SK-MEL-5 (cell line): ENCODE results near the gene KDM3B. TPM values are rescaled to one million over a fixed set of nuclear protein-coding genes. Genes with fewer than 3 reads are reported as not detected.
"Not testable (repeated sequence)": the region's sequence is repeated elsewhere in the genome, so short reads cannot be mapped to it uniquely, and the experiment has no call there.

Experiments used
- DNase-seq: peaks from one replicate; pipeline ENCODE4 v3.0.0-alpha.2; 2016; ENCODE audit warnings: low read depth, low spot score
- in situ Hi-C: cut with HindIII; loops from 2 replicates; pipeline ENCODE4 v1.10.0; 2016; ENCODE audit warnings: low sequenced_read_pairs, high pct_unique_total_duplicates, low pct_unique_long_range_greater_than_20kb
- polyA plus RNA-seq, 2 experiments: library from polyadenylated mRNA; depleted of rRNA; stranded (reverse); fragments of >200 nt; gene quantifications; 2 replicates each; pipeline ENCODE4 v1.2.3, GENCODE V29; 2015
- total RNA-seq: library from RNA; depleted of rRNA; stranded (reverse); fragments of >200 nt; shearing (Covaris generic); gene quantifications from 2 replicates; pipeline ENCODE4 v1.2.3, GENCODE V29; 2014; rRNA removed

Gene KDM3B, protein sequence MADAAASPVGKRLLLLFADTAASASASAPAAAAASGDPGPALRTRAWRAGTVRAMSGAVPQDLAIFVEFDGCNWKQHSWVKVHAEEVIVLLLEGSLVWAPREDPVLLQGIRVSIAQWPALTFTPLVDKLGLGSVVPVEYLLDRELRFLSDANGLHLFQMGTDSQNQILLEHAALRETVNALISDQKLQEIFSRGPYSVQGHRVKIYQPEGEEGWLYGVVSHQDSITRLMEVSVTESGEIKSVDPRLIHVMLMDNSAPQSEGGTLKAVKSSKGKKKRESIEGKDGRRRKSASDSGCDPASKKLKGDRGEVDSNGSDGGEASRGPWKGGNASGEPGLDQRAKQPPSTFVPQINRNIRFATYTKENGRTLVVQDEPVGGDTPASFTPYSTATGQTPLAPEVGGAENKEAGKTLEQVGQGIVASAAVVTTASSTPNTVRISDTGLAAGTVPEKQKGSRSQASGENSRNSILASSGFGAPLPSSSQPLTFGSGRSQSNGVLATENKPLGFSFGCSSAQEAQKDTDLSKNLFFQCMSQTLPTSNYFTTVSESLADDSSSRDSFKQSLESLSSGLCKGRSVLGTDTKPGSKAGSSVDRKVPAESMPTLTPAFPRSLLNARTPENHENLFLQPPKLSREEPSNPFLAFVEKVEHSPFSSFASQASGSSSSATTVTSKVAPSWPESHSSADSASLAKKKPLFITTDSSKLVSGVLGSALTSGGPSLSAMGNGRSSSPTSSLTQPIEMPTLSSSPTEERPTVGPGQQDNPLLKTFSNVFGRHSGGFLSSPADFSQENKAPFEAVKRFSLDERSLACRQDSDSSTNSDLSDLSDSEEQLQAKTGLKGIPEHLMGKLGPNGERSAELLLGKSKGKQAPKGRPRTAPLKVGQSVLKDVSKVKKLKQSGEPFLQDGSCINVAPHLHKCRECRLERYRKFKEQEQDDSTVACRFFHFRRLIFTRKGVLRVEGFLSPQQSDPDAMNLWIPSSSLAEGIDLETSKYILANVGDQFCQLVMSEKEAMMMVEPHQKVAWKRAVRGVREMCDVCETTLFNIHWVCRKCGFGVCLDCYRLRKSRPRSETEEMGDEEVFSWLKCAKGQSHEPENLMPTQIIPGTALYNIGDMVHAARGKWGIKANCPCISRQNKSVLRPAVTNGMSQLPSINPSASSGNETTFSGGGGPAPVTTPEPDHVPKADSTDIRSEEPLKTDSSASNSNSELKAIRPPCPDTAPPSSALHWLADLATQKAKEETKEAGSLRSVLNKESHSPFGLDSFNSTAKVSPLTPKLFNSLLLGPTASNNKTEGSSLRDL (N-terminal part only)
- total RNA-seq = 42.9 and 44.3 TPM in 2 replicates
- 34.3 and 44.0 TPM in 2 replicates for polyA plus RNA-seq (2015; cell fraction: cytosol; rRNA removed)
- polyA plus RNA-seq (2015; cell fraction: nucleus; rRNA removed) = 42.1 and 50.2 TPM in 2 replicates

DNA sequence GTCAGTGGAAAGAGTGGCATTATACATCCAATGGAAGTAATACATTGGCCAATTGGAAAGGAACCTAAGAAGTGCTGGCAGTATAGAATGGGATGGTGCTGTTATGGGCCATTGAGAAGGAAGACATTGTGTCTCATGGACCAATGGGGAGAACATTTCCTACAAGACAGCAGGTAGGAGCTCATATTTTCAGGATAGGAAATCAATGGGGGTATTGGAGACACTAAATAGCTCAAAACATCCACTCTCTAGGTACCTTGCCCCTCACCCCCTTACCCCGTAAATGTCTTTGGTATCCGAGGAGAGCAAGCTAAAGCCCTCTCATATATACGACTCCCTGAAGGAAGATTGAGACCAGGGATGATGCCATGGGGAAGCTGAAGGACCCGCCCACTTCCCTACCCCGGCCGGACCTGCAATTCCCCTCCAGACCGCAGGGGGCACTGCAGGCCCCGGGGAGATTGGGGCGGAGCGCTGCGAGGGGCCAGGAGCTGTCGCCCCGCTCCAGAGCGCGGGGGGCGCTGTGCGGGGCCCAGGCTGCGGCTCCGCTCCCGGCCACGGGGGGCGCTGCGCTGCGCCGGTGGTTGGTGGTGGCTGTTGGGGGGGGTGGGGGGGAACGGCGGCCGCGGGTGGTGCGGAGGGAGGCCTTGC is at the start of gene KDM3B:
Gene KDM3B, plus strand, starts transcription at position 615 of the 651 bp plus-strand sequence. CDS start 111 bp downstream, outside the sequence.
- in situ Hi-C loops = no loop called here
- DNase-seq = peak; percentile 85

DNA sequence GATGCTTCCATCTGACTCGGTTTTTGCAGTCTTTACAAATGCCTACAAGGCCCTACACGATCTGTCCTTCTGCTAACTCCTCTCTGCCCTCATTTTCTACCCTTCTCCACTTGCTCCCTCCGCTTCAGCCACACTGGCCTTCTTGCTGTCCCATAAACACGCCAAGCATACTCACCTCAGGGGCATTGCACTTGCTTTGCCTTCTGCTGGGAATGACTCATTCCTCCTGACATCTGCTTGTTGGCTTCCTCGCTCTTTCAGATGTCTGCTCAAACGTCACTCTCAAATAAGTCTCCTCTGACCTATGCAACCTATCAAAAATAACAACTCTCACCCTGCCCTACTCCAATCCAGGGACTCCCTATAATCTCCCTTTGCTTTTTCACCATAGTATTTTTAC is 49.1 kb upstream of the KDM3B start:
- in situ Hi-C loops = no loop called here
- DNase-seq = peak; percentile 13

DNA sequence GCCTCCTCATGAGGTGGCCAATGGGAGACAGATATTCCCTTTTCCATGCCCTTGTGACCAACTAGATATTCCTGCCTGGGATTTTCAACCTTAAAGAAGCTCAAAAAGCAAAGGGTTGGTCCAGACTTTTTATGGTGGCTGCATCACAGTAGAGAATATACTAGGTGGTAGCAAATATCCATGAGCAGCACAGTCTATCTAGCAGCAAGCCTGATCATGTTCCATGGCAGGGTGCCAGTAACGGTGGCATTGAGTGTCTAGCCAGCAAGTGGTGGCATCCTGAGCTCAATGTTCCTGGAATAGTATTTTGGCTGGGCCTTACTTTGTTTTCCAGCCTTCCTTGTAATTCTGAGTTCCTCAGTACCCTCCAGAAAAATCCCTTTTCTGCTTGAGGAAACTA is 46.7 kb upstream of the KDM3B start:
- in situ Hi-C loops = no loop called here
- DNase-seq = no peak

DNA sequence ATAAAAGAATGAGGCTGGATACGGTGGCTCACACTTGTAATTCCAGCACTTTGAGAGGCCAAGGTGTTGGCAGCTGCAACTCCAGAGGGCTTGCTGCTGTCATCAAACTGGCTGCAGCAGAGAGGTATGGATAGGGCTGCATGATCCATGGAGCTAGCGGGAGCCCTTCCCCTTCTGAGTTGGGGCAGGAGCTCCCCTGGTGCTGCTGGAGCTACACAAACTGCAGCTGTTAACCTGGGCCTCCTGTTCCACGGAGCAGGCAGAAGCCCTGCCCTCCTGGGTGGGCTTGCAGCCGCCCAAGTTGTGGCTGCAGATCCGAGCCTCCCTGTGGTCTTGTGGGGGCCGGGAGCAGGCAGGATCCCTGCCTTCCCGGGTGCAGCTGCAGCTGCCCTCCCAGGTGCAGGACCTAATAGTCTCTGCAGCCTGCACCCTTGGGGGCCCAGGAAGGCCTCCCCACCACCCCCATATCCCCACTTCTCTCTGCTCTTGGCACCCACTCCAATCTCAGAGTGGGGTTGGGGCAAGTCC is 36.7 kb upstream of the KDM3B start:
- in situ Hi-C loops = no loop called here
- no peak for DNase-seq

DNA sequence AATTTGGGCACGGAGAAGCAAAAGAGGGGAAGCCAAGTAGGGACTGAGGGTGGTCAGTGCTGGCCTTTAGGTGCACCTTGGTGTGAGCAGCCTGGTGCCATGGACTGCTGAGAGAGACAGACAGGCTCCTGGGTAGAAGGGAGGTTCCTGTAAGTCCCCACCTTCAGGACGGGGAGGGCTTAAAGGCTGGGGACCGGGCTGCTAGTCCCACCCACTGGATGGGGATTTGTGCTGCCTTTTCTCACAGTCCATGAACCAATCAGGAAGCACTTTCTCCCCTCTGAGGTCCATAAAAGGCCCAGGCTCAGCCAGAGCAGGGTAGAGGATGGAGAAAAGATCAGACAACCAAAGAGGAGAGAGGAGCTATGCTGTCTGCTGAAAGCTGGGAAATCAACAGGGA is 36.1 kb upstream of the KDM3B start:
- in situ Hi-C loops = no loop called here
- DNase-seq = peak; percentile 20

DNA sequence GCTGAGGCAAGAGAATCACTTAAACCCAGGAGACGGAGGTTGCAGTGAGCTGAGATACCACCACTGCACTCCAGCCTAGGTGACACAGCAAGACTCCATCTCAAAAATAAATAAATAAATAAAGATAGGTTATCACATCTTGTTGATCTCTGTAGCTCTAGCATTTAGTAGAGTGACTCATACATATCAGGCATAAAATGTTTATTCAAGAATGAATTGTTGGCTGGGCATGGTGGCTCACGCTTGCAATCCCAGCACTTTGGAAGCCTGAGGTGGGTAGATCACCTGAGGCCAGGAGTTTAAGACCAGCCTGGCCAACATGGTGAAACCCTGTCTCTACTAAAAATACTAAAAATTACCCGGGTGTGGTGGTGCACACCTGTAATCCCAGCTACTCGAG is 34.3 kb upstream of the KDM3B start:
- DNase-seq, in situ Hi-C loops: not testable (repeated sequence)

DNA sequence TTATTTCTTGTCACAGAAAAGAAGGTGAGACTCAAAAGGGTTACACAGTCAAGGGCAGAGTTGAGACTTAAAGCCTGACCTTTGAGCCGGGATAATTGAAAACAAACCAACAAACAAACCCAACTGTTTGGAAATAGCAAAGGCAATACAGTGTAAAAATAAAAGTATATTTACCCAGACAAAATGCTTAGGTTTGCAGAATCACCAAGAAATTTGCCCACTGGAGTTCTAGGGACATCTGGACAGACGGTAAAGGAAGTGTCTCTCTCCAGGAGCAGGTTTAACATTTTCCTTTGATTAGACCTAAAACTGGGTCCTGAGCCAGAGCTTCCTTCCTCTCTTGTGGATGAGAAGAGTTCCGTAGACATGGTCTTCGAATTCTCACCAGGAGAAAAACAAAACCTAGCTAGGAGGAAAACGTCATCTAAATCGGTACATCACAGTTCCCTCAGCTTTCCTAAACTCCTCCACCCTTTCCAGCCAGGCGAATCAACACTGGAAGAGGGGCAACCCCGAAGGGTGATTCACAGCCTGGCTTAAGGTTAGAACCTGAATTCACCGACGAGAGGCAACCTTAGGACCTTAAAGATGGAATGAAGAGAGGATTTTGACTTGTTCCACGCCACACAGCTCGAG is 21.6 kb upstream of the KDM3B start:
- in situ Hi-C loops = no loop called here
- DNase-seq = no peak

DNA sequence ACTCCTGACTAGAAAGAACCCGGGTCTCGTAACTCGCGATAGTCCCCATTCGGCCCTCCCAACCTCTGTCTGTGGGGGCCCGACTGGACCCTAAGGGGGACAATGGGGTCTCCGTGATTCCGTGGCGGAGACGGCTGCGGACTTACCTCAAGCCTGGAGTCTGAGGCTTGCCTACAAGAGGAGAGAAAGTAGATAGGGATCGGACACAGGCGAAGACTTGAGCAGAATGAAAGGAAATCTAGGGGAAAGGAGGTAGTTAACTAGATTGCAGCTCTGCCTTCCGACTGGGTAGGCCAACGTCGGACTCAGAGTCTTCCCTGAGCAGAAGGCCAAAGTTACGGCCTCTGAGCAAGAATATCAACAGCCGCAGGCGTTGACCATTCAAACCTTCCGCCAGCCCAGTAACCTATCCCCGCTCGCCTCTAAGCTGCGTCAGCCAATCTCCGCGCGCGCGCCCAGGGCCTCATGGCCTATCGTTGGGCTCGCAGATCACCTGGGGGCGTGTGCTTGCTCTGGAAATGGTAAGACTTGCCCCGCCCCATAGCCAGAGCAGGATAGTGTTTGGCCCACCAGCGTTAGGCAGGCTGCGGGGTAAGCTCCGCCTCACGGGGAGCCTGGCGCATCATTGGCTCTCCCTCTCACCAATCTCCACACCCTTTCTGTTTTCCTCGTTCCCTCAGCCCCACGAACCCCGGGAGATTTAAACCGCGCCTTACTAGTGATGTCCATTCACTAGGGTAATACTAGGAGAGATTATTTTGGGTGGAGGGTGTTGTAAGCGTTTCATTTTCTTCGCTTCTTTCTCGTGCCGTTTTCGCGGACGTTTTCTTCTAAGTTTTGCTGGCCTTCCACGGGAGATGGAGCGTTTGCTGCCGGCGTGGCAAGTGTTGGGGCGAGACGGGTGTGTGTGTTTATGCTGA is 20.8 kb upstream of the KDM3B start, which contains the start of gene CDC25C:
Gene CDC25C, minus strand, starts transcription at position 356 of the 920 bp plus-strand sequence. CDS start 624 bp downstream, outside the sequence.
- peak; percentile 99 for DNase-seq
- in situ Hi-C loops = no loop called here

DNA sequence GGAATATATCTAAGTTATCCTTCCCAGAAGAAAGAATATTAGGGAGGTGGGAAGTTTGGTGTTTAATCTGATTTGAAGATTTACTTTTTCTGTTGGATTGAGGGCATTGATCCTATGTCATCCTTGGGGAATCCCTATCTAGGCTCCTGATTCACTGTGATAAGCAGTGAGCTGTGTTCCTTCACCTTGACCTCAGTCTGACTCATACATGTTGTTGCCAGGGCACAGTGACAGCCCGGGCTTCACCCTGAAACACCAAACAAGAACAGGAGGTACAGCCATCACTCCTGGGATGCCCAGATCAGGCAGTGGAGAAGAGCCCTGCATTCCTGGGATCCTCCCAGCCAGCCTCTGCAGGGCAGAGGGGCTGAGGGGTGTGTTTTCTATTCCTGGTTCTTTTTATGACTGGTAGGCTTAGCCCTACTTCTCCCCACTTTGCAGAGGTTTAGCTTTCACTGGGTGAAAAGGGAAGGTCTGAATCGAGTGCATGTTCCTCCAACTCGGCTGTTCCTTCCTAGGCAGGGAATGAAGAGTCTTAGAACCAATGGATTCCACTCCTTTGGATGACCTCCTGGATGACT is 17.5 kb upstream of the KDM3B start:
- DNase-seq = no peak
- in situ Hi-C loops = no loop called here

DNA sequence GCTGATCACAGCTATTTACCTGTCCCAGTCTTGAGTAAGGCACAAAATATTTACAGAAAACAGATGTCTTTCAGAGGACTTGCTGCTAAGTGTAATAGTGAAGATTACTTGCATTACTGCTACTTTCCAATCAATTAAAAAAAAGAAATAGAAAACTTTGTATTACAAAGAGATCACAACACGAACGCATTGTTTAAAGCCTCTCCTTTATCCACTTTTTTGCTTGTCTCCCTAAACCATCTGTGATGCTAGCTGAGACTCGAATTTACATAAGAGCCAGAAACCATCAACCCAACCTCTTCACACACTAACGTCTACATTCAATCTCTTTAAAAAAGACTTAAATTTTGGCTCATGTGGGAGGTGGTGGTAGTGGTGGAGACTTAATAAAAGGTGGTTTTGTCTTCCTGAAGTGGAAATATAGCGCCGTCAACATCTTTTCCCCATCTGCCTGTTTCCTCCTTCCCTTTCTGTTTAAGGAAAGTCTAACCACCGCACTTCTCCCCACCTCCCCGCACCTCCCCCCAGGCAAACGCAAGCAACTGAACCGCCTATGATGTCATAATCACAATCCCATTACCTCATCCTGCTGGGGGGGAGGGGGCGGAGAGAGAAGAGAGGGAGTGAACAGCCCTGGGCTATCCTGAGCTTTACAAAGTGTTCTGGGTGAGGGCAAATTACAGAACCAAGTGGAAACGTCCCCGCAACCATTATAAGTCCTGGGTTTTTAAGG is 15.4 kb upstream of the KDM3B start:
- in situ Hi-C loops = no loop called here
- no peak for DNase-seq

DNA sequence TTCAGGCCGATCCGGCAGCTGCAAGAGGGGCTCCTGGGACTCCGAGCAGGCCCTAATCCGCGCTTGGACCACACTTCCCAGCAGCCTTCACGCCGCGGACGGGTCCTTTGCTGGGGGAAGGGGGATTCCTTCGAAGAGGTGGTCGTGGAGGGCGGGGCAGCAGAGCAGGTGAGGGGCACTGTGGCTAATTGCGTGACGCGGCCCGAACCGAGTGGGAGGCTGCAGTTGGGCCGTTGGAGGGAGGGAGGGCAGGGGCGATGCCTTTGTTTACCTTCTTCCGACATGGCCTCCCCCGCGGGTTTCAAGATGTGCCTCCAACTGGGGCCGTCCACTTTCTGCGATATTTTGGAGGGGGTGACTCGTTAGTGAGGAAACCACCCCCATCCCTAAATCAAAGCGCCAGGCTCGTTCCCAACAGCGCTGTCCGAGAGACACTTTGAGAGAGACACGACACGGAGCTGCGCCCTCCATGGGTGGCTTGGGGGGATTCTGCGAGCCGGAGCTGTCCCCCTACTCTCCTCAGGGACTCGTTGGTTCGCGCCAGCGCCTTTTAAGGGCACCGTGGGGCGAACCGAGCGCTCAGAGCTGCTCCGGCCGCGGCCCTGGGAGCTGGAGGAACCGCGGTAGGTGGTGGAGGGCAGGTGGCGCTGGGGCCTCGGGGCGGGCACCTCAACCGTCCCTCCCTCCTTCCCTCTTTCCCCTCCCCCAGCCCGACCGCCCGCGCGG is 14.6 kb upstream of the KDM3B start, which contains the start of gene FAM53C:
Gene FAM53C, plus strand, starts transcription at position 582 of the 726 bp plus-strand sequence. CDS start 3,070 bp downstream, outside the sequence.
- in situ Hi-C loops = no loop called here
- peak; percentile 89 for DNase-seq

DNA sequence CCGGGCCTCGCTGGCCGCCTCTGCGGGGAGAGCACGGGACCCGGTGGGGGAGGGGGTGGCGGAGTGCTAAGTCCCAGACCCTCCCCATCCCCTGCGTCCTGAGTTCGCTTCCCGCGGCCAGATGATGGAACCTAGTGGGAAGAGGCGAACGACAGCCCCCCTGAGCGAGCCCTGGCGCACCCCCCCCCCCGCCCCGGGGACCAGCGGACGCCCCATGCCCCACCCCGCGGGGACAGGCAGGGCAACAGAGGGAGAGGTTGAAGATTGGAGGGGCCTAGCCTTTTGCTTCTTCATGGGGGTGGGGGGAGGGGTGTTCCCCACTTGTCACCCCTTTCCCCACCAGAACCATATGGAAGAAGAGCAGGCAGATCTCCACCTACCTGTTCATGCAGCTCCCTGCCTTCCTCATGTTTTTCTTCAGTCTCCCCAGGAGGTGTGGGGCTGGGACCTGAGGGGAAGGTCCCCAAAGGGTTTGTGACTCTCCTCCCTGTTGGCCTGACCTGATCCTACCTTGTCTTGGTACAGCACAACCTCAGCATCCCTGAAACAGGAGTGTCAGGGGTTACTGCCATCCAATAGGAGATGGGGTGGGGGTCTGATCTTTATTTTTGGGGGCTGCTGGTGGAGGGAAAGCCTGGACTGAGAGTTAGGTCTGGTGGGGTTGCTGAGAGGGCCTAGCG is 13.9 kb upstream of the KDM3B start:
- no peak for DNase-seq
- in situ Hi-C loops = no loop called here

DNA sequence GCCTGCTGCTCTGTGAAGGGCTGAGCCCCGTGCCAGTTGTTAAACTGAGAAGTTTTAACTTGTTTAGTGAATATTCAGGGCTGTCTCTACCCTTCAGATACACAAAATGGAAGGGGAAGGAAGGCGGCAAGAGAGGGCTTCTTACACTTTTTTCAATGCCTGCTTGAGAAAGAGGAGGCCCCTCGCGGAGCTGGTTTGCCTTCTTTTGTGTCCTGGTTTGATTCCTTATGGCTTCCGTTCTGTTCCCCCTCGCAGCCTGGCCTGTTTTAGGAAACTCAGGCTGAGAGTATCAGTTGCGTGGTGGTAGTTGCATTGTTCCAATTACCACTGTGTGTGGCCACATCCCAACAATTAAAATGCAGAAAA is 13.4 kb upstream of the KDM3B start:
- DNase-seq = no peak
- in situ Hi-C loops = no loop called here
